AG04449 (cell line): Measurements from ENCODE around the gene PTCSC3.

Source experiments
- CTCF ChIA-PET: fragments of 350-600 bp; formaldehyde crosslinking; extraction: SDS; loops from one replicate; lab custom pipeline; 2021; ENCODE audit warnings: antibody characterized with exemption; lab: Yijun Ruan, JAX
- POLR2A ChIA-PET: fragments of 400-600, 350-600 bp; formaldehyde crosslinking; extraction: SDS; loops from one replicate; lab custom pipeline; 2020; ENCODE audit warnings: antibody characterized with exemption, inconsistent platforms; lab: Yijun Ruan, JAX
- DNase-seq: peaks from one replicate; pipeline ENCODE4 v3.0.0-alpha.2; 2010; ENCODE audit warnings: low read depth, low spot score
- H3K4me3 ChIP-seq: 2 replicates; pipeline ENCODE4 v1.5.1; 2011; ENCODE audit warnings: low read depth, mild to moderate bottlenecking, control low read depth, low read length
- TF ChIP-seq, protein P1 (sequence below): IDR thresholded peaks from one replicate; pipeline ENCODE4 v1.5.1; 2011; ENCODE audit warnings: mild to moderate bottlenecking, moderate library complexity, low read length, control low read depth, inconsistent platforms; ENCODE audit not compliant: insufficient read depth; ENCODE audit errors: missing control alignments

Gene PTCSC3

DNA sequence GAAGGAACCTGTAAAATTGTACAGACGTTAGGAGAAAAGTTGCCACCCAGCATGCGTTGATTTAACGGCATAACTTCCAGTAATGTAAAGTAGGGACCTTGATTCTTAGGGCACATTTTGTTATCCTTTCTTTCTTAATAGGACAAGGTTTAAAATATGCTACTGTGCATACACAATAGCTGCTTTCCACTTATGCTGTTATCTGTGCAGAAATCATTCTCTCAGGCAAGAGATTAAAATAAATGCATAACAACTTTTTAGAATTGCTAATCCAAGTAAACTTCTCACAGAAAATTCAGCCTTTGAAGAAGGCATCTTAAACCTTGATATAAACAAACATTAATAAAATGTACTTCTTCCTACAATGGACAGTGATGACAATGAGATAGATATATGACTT is 16.0 kb upstream of the PTCSC3 start:
- no peak for DNase-seq
- H3K4me3 ChIP-seq, result no peak overlapping the region
- TF ChIP-seq, protein P1, sequence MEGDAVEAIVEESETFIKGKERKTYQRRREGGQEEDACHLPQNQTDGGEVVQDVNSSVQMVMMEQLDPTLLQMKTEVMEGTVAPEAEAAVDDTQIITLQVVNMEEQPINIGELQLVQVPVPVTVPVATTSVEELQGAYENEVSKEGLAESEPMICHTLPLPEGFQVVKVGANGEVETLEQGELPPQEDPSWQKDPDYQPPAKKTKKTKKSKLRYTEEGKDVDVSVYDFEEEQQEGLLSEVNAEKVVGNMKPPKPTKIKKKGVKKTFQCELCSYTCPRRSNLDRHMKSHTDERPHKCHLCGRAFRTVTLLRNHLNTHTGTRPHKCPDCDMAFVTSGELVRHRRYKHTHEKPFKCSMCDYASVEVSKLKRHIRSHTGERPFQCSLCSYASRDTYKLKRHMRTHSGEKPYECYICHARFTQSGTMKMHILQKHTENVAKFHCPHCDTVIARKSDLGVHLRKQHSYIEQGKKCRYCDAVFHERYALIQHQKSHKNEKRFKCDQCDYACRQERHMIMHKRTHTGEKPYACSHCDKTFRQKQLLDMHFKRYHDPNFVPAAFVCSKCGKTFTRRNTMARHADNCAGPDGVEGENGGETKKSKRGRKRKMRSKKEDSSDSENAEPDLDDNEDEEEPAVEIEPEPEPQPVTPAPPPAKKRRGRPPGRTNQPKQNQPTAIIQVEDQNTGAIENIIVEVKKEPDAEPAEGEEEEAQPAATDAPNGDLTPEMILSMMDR, result no peak
- CTCF ChIA-PET, result no interaction called here
- POLR2A ChIA-PET, result no interaction called here

DNA sequence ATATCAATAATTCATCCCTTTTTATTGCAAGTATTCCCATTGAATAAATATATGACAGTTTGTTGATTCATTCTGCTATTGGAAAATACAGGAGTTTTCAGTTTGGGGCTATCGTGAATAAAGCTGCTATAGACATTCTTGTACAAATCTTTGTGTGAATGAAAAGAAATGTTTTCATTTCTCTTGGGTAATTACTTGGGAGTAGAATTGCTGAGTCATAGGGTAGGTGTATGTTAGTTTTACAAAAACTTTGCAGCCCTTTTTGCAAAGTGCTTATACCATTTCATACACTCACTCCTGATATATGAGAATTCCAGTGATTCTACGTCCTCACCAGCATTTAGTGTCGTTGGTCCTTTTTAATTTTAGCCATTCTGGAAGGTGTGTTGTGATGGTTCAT is 6.9 kb upstream of the PTCSC3 start:
- no peak overlapping the region for H3K4me3 ChIP-seq
- ChIA-PET CTCF (no interaction called here), POLR2A (no interaction called here)
- DNase-seq, result no peak
- TF ChIP-seq, protein P1, result no peak

- POLR2A ChIA-PET, result no interaction called here
- CTCF ChIA-PET, result no interaction called here
- TF ChIP-seq, protein P1, result no peak
- H3K4me3 ChIP-seq, result no peak overlapping the region
- DNase-seq, result no peak
These were observed 4.9 kb upstream of the PTCSC3 start for GRCh38 chr14:36181417-36181816.

DNA sequence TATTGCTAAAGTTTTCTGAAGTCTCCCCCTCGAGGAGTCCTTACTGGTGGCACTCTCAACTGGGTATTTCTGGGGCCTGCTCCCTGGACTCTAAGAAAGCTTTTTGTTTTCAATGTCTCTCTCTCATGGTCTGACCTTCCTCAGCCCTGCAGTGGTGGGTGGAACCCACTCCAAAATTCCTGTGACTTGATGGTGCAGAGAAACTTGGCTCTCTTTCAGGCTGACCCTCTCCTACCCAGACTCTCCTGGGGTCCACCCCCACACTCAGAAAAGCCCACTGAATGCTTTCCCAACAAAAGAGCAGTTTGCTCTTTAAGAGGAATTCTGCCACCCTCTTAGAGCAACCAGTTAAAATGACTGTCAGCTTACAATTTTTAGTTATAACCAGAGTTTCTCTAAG is 967 bp upstream of the PTCSC3 start:
- TF ChIP-seq, protein P1, result no peak
- DNase-seq, result no peak
- POLR2A ChIA-PET, result no interaction called here
- no peak overlapping the region for H3K4me3 ChIP-seq
- CTCF ChIA-PET, result interaction anchor here (1.0 kb wide), 1 partner anchor 107 kb away, joined by 3 read pairs; no protein-coding TSS in a partner anchor

DNA sequence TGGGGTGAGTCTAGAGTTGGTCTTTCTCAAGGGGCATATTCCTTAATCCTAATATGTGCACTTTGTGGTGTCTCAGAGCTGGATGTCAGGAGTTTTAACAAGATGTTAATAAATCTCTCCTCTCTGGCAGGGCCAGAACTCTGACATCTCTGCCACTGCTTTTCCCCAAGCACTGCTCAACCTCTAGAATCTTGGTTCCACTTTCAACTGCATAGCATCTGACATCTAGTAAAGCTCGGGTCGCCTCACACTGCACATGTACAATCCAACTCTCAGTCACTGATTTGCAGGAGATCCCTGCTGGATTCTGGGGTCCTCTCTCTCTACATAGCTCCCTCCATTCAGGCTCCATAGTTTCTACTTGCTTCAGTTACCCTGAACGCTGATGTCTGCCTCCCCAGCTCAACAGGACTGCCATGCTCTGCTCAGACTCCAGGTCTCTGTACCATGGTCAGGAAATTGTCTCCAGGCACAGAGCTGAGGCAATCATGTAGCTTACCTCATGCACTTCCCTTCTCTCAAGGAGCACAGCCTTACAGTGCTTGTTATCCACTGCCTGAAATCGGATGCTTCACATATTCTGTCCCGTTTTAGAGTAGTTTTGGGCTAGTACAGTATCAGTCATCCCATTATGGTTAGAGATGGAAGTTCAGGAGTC is 1.6 kb downstream of the PTCSC3 start:
- no peak overlapping the region for H3K4me3 ChIP-seq
- TF ChIP-seq, protein P1, result no peak
- ChIA-PET POLR2A (no interaction called here), CTCF (no interaction called here)
- DNase-seq, result no peak

- TF ChIP-seq, protein P1, result no peak
- no peak for DNase-seq
- H3K4me3 ChIP-seq, result no peak overlapping the region
- POLR2A ChIA-PET, result no interaction called here
- CTCF ChIA-PET, result interaction anchor here (1.1 kb wide), 1 partner anchor 103 kb away, joined by 3 read pairs; no protein-coding TSS in a partner anchor
These were observed 3.4 kb downstream of the PTCSC3 start for GRCh38 chr14:36173161-36173560.
